GM12878 (cell line): ENCODE measurements around the gene NCBP1. TPM values are rescaled to one million over a fixed set of nuclear protein-coding genes. Genes with fewer than 3 reads are reported as not detected.
"Not testable (repeated sequence)": the region's sequence is repeated elsewhere in the genome, so short reads cannot be mapped to it uniquely, and the experiment has no call there.

ENCODE experiments used
- ATAC-seq: fragments of 200-7000 bp; cut with Tn5 transposase; 3 replicates; pipeline ENCODE4 v1.9.1; 2020; ENCODE audit warnings: mild to moderate bottlenecking, moderate library complexity
- BruUV-seq: library from RNA; stranded (reverse); fragments of 400-500 nt; replicated peaks from 2 replicates; lab custom pipeline; 2021; lab: Mats Ljungman, UMichigan
- CTCF ChIA-PET: fragments of 300-600 bp; sonication (Branson Sonifier 250); formaldehyde crosslinking; extraction: SDS; loops from one replicate; lab custom pipeline; 2021; ENCODE audit warnings: inconsistent platforms; lab: Yijun Ruan, JAX
- POLR2A ChIA-PET: fragments of 350-600 bp; formaldehyde crosslinking; extraction: SDS; loops from one replicate; lab custom pipeline; 2021; ENCODE audit warnings: inconsistent platforms; lab: Charles Lee
- RAD21 ChIA-PET: fragments of 300-600 bp; sonication (Branson Sonifier 250); formaldehyde crosslinking; loops from one replicate; lab custom pipeline; 2023; ENCODE audit warnings: antibody characterized with exemption; ENCODE audit not compliant: unreplicated experiment; lab: Charles Lee
- SMC1A ChIA-PET: fragments of 300-600 bp; sonication (Branson Sonifier 250); formaldehyde crosslinking; loops from one replicate; lab custom pipeline; 2023; ENCODE audit not compliant: unreplicated experiment, uncharacterized antibody; lab: Charles Lee
- DNase-seq: peaks from one replicate; pipeline ENCODE4 v3.0.0-alpha.2; 2011; ENCODE audit warnings: low read depth, low spot score
- FAIRE-seq: peaks from 3 replicates; lab custom pipeline; 2011; peaks lifted over from hg19 to GRCh38; lab: Jason Lieb, UNC
- H2AFZ ChIP-seq: 2 replicates; pipeline ENCODE4 v1.6.0; 2011; ENCODE audit warnings: low read depth, low read length, control low read depth; ENCODE audit not compliant: control insufficient read depth
- H3K27ac ChIP-seq: 2 replicates; pipeline ENCODE4 v1.5.1; 2011; ENCODE audit warnings: control low read depth; ENCODE audit not compliant: control insufficient read depth, insufficient read depth
- H3K27me3 ChIP-seq, 2 experiments: replicated peaks in 1 of 2; 2 replicates each; pipeline versions ENCODE4 v1.6.0 to v1.6.1; 2011; ENCODE audit warnings: low read length in 1 of 2; ENCODE audit not compliant: control insufficient read depth in 2 of 2, insufficient read depth in 2 of 2
- H3K36me3 ChIP-seq, 2 experiments: 2 replicates each; pipeline ENCODE4 v1.5.1; 2011; ENCODE audit warnings: low read length in 1 of 2; ENCODE audit not compliant: control insufficient read depth in 2 of 2, insufficient read depth in 2 of 2
- H3K4me1 ChIP-seq: 2 replicates; pipeline ENCODE4 v1.6.1; 2011; ENCODE audit warnings: mild to moderate bottlenecking, low read length, moderate library complexity, mixed read lengths; ENCODE audit not compliant: control insufficient read depth, insufficient read depth
- H3K4me2 ChIP-seq: 2 replicates; pipeline ENCODE4 v1.6.0; 2011; ENCODE audit warnings: control low read depth; ENCODE audit not compliant: control insufficient read depth, insufficient read depth
- H3K4me3 ChIP-seq: fragments of 200-600 bp; sonication (generic); 2 replicates; pipeline ENCODE4 v1.5.1; 2016
- H3K79me2 ChIP-seq: 2 replicates; pipeline ENCODE4 v1.6.0; 2011; ENCODE audit warnings: low read length; ENCODE audit not compliant: control insufficient read depth, insufficient read depth
- H3K9ac ChIP-seq: 2 replicates; pipeline ENCODE4 v1.8.0; 2011; ENCODE audit warnings: low read length, control low read depth, mixed read lengths; ENCODE audit not compliant: control insufficient read depth, insufficient read depth
- H3K9me3 ChIP-seq: replicated peaks from 3 replicates; pipeline ENCODE4 v1.5.1; 2011; ENCODE audit warnings: mild to moderate bottlenecking, low read length; ENCODE audit not compliant: control insufficient read depth, insufficient read depth
- H4K20me1 ChIP-seq: 2 replicates; pipeline ENCODE4 v1.6.0; 2011; ENCODE audit not compliant: control insufficient read depth, insufficient read depth
- WGBS: methylation state at CpG from one replicate; pipeline ENCODE4 v1.1.6; 2016; ENCODE audit warnings: low lambda C conversion rate; ENCODE audit not compliant: insufficient replicate concordance, insufficient coverage; ENCODE audit errors: missing lambda C conversion rate; 5-methylcytosine and 5-hydroxymethylcytosine counted together
- in situ Hi-C: fragments of 300-500 bp; cut with MboI; formaldehyde crosslinking; loops from 9 replicates; pipeline ENCODE4 v1.14.3; 2018; ENCODE audit warnings: mixed read lengths
- intact Hi-C: fragments of 100-400 bp; cut with micrococcal nuclease; formaldehyde crosslinking; loops from one replicate; pipeline ENCODE4 v1.14.2; 2022; ENCODE audit not compliant: unreplicated experiment
- polyA plus RNA-seq, 11 experiments: library from polyadenylated mRNA; depleted of rRNA in 4 of 11; unstranded in 6 of 11; stranded (reverse) in 5 of 11; fragments of >200 nt; fragmentation: Nextera tagmentation in 4 of 11; fragmentation: Illumina TruSeq in 1 of 11; extraction: Ambion mirVana in 4 of 11; extraction: Trizol in 1 of 11; gene quantifications; 1 replicate in 1 of 11; 2 replicates in 10 of 11; pipeline versions ENCODE4 v1.2.1 to v1.2.3, GENCODE V29; 2011 to 2016; ENCODE audit warnings: inconsistent platforms in 2 of 11, missing spikeins in 2 of 11, low read depth in 1 of 11
- total RNA-seq, 4 experiments: library from RNA; depleted of rRNA in 3 of 4; stranded (reverse); fragments of >200 nt in 3 of 4; fragmentation: Illumina TruSeq in 1 of 4; extraction: Trizol in 1 of 4; gene quantifications; 2 replicates each; pipeline versions ENCODE4 v1.2.1 to v1.2.3, GENCODE V29; 2013 to 2021

The NCBP1 gene
- total and polyA plus RNA-seq, 10 of the 15 experiments (the other 5 are each of a cell fraction or from before 2014, with no cell fraction given): 14.7 to 70.9 (median 36.0) TPM

- H3K4me2 ChIP-seq, H3K4me1 ChIP-seq, BruUV-seq, H2AFZ ChIP-seq, H3K9ac ChIP-seq, DNase-seq, H3K4me3 ChIP-seq, ATAC-seq, POLR2A ChIA-PET, H3K27ac ChIP-seq, H3K36me3 ChIP-seq, H3K9me3 ChIP-seq, H3K79me2 ChIP-seq, H3K27me3 ChIP-seq, intact Hi-C loops, H4K20me1 ChIP-seq, FAIRE-seq: not testable (repeated sequence)
- ChIA-PET RAD21 (interaction anchor here (1.1 to 12.4 kb wide), 2 partner anchors 150 to 766 kb away, joined by 3 to 270 read pairs; partner anchors contain the start of gene ZNF782), SMC1A (interaction anchor here (2.4 to 2.8 kb wide), 2 partner anchors 13 to 151 kb away, joined by 10 to 31 read pairs; partner anchors contain the start of genes NCBP1 and TSTD2), CTCF (interaction anchor here (11.9 kb wide), 1 partner anchor 21 kb away, joined by 215 read pairs; no protein-coding TSS in a partner anchor)
- WGBS: 98% methylated on average over 2 of the region's 2 CpGs
- in situ Hi-C loops: loop anchor here (25.0 kb wide), 1 partner anchor 758 kb away; the partner anchor contains the start of gene ZNF782
These were observed 13.6 kb upstream of the NCBP1 start for GRCh38 chr9:97620063-97620462.

GRCh38 chr9:97622483-97622882, 11.1 kb upstream of the NCBP1 start:
- H3K4me3 ChIP-seq, ATAC-seq, H4K20me1 ChIP-seq, H3K36me3 ChIP-seq, FAIRE-seq, H3K27ac ChIP-seq, RAD21 ChIA-PET, H3K4me1 ChIP-seq, intact Hi-C loops, H2AFZ ChIP-seq, H3K9ac ChIP-seq, DNase-seq, H3K4me2 ChIP-seq, H3K79me2 ChIP-seq, POLR2A ChIA-PET, H3K27me3 ChIP-seq, H3K9me3 ChIP-seq, BruUV-seq: not testable (repeated sequence)
- WGBS: 96% methylated on average over 5 of the region's 5 CpGs
- in situ Hi-C loops: loop anchor here (25.0 kb wide), 1 partner anchor 760 kb away; the partner anchor contains the start of gene ZNF782
- CTCF ChIA-PET: interaction anchor here (1.2 kb wide), 1 partner anchor 7 kb away, joined by 3 read pairs; no protein-coding TSS in a partner anchor
- SMC1A ChIA-PET: interaction anchor here (1.6 kb wide), 1 partner anchor 153 kb away, joined by 5 read pairs; no protein-coding TSS in a partner anchor
